ENCODE results near the gene CLSTN3. TPM values are rescaled to one million over a fixed set of nuclear protein-coding genes. Genes with fewer than 3 reads are reported as not detected.

CLSTN3 gene
- total and polyA plus RNA-seq, 9 donors = 28.9 to 142 (median 59.2) TPM

DNA sequence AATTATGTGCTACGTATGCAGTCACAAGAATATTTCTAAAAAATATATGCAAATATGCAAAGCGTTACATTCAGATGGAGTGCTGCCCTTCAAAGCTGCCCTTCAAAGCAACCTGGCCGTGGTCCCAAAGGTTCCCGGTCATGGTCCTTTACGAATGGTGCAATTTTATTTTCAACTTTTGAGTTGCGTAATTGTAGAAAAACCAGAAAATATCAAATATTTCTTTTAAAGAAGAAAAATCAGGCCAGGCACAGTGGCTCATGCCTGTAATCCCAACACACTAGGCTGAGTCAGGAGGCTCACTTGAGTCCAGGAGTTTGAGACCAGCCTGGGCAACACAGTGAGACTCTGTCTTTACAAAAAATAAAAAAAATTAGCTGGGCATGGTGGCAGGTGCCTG lies 21.4 kb downstream of the CLSTN3 start:
- Histone ChIP-seq H3K4me1 (ENCODE audit: insufficient read depth) (no peaks in the 10 kb centered on the region), H3K9me3 (no peaks in the 10 kb centered on the region), H3K36me3 (no peaks in the 10 kb centered on the region), H3K27ac (no peak overlapping the region), H3K27me3 (no peaks in the 10 kb centered on the region), H3K4me3 (no peak overlapping the region)
- 91 to 94% (median 93%) methylated on average over 6 of the region's 6 CpGs for WGBS, 3 donors
- intact Hi-C loops (cut with DNase I) = no loop called here
- no peak for DNase-seq
- TF ChIP-seq POLR2A (IDR thresholded peaks at IDR 0.05) = no peak
- TF ChIP-seq, protein P1, sequence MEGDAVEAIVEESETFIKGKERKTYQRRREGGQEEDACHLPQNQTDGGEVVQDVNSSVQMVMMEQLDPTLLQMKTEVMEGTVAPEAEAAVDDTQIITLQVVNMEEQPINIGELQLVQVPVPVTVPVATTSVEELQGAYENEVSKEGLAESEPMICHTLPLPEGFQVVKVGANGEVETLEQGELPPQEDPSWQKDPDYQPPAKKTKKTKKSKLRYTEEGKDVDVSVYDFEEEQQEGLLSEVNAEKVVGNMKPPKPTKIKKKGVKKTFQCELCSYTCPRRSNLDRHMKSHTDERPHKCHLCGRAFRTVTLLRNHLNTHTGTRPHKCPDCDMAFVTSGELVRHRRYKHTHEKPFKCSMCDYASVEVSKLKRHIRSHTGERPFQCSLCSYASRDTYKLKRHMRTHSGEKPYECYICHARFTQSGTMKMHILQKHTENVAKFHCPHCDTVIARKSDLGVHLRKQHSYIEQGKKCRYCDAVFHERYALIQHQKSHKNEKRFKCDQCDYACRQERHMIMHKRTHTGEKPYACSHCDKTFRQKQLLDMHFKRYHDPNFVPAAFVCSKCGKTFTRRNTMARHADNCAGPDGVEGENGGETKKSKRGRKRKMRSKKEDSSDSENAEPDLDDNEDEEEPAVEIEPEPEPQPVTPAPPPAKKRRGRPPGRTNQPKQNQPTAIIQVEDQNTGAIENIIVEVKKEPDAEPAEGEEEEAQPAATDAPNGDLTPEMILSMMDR (IDR thresholded peaks at IDR 0.05) = no peak
- TF ChIP-seq EP300 (IDR thresholded peaks at IDR 0.05) = no peak

DNA sequence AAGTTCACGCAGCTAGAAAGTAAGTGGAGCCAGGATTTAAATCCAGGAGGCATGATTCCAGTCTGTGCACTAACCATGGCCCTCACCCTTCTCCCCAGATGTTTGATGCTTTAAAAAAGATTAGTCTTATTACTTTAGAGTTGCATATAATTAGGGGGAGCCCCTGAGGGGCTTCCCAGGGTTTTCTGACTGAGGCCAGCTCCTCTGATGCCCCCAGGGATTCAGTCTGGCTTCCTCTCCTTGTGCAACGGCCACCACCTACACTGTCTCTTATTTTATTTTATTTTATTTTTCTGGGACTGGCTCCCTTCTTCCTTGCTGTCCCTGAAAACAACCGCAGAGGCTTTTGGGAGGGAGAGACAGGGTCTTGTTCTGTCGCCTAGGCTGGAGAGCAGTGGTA lies 22.6 kb downstream of the CLSTN3 start:
- WGBS, 3 donors = 84 to 87% (median 87%) methylated on average over 4 of the region's 4 CpGs
- Histone ChIP-seq H3K4me3 (no peak overlapping the region), H3K36me3 (no peaks in the 10 kb centered on the region), H3K27me3 (no peaks in the 10 kb centered on the region), H3K27ac (no peak overlapping the region), H3K9me3 (no peaks in the 10 kb centered on the region), H3K4me1 (ENCODE audit: insufficient read depth) (no peaks in the 10 kb centered on the region)
- TF ChIP-seq POLR2A (IDR thresholded peaks at IDR 0.05) (no peak), EP300 (IDR thresholded peaks at IDR 0.05) (no peak)
- TF ChIP-seq, protein P1 (IDR thresholded peaks at IDR 0.05) = no peak
- intact Hi-C loops (cut with DNase I) = no loop called here
- no peak for DNase-seq

- H3K27me3 ChIP-seq = no peaks in the 10 kb centered on the region
- H3K36me3 ChIP-seq = no peaks in the 10 kb centered on the region
- TF ChIP-seq POLR2A (IDR thresholded peaks at IDR 0.05) (no peak), EP300 (IDR thresholded peaks at IDR 0.05) (no peak)
- TF ChIP-seq, protein P1 (IDR thresholded peaks at IDR 0.05) = no peak
- no peaks in the 10 kb centered on the region for H3K4me1 ChIP-seq (ENCODE audit: insufficient read depth)
- H3K9me3 ChIP-seq = no peaks in the 10 kb centered on the region
- H3K4me3 ChIP-seq = no peak overlapping the region
- WGBS, 3 donors = 88 to 89% (median 89%) methylated on average over 6 of the region's 6 CpGs
- H3K27ac ChIP-seq = no peak overlapping the region
- DNase-seq = no peak
- intact Hi-C loops (cut with DNase I) = no loop called here
These were observed 23.9 kb downstream of the CLSTN3 start for GRCh38 chr12:7154042-7154441.

DNA sequence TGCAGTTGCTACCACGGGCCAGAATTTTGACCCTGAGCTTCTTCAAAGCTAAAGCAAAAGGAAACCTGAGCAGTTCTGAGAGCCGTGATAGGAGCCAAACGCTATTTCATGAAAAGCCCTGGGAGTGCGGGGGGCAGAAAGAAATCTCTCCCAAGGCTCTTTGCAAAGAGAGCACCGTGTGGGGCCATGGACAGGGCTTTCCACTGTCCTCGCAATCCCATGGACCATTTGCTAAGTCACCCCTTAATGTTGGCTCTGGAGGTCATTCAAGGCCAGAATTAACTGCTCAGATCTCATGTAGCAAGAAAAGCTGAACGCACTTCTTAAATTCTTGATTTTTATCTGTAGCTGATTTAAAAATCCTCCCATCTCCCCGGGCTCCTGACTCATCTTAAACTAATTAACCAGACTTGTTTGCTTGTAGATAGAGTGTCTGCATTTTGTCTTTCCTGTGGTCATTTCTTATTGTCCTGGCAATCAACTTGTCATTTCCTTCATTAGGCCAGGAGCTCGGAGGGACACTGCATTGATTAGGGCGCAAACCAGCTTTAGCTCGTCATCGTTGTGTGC lies 24.8 kb downstream of the CLSTN3 start:
- Histone ChIP-seq H3K27ac (no peak overlapping the region), H3K9me3 (no peaks in the 10 kb centered on the region), H3K27me3 (no peaks in the 10 kb centered on the region), H3K36me3 (no peaks in the 10 kb centered on the region), H3K4me3 (no peak overlapping the region), H3K4me1 (ENCODE audit: insufficient read depth) (no peaks in the 10 kb centered on the region)
- no peak for DNase-seq
- TF ChIP-seq EP300 (IDR thresholded peaks at IDR 0.05) (no peak), POLR2A (IDR thresholded peaks at IDR 0.05) (no peak)
- TF ChIP-seq, protein P1 (IDR thresholded peaks at IDR 0.05) = no peak
- WGBS, 3 donors = 80 to 86% (median 82%) methylated on average over 12 of the region's 12 CpGs
- intact Hi-C loops (cut with DNase I) = no loop called here

All from ovary (tissue), 9 donors.